ENCODE measurements around the gene ASTN2. TPM values are rescaled to one million over a fixed set of nuclear protein-coding genes. Genes with fewer than 3 reads are reported as not detected.

Gene ASTN2
- total RNA-seq, 1 donor from 2014 or later, result 12.2 TPM

- Histone ChIP-seq H3K27me3 (ENCODE audit: control insufficient read depth, insufficient read depth, low read length) (no peaks in the 10 kb centered on the region), H3K36me3 (ENCODE audit: control insufficient read depth, insufficient read depth, low read length) (no peaks in the 10 kb centered on the region), H3K4me3 (ENCODE audit: low read depth, low read length) (no peak overlapping the region)
- no peak for DNase-seq (ENCODE audit: low read depth)
- TF ChIP-seq, protein P1, sequence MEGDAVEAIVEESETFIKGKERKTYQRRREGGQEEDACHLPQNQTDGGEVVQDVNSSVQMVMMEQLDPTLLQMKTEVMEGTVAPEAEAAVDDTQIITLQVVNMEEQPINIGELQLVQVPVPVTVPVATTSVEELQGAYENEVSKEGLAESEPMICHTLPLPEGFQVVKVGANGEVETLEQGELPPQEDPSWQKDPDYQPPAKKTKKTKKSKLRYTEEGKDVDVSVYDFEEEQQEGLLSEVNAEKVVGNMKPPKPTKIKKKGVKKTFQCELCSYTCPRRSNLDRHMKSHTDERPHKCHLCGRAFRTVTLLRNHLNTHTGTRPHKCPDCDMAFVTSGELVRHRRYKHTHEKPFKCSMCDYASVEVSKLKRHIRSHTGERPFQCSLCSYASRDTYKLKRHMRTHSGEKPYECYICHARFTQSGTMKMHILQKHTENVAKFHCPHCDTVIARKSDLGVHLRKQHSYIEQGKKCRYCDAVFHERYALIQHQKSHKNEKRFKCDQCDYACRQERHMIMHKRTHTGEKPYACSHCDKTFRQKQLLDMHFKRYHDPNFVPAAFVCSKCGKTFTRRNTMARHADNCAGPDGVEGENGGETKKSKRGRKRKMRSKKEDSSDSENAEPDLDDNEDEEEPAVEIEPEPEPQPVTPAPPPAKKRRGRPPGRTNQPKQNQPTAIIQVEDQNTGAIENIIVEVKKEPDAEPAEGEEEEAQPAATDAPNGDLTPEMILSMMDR (IDR thresholded peaks at IDR 0.05; ENCODE audit: insufficient read depth, low read length, poor library complexity, severe bottlenecking), result no peak
Observed at GRCh38 chr9:116493183-116493860, 921.5 kb downstream of the ASTN2 start.

DNA sequence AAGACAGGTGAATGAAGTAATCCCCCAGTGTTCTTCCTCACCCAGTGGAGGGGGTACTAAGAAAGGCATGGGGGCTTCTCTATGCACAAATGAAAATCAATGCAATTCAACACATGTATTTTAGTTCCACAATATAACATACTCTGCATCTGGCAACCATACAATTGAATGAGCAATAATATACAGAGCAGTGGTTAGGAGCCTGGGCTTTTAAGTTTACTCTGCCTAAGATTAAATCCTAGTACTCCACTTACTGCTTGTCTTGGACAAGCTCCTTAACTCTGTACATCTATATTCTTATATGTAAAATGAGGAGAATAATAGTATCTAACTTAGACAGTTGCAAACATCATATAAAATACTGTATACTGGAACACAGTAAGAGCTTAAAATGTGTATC, 923.2 kb downstream of the ASTN2 start:
- no peak overlapping the region for H3K4me3 ChIP-seq (ENCODE audit: low read depth, low read length)
- DNase-seq (ENCODE audit: low read depth), result no peak
- no peaks in the 10 kb centered on the region for H3K27me3 ChIP-seq (ENCODE audit: control insufficient read depth, insufficient read depth, low read length)
- TF ChIP-seq, protein P1 (IDR thresholded peaks at IDR 0.05; ENCODE audit: insufficient read depth, low read length, poor library complexity, severe bottlenecking), result no peak
- no peaks in the 10 kb centered on the region for H3K36me3 ChIP-seq (ENCODE audit: control insufficient read depth, insufficient read depth, low read length)

DNA sequence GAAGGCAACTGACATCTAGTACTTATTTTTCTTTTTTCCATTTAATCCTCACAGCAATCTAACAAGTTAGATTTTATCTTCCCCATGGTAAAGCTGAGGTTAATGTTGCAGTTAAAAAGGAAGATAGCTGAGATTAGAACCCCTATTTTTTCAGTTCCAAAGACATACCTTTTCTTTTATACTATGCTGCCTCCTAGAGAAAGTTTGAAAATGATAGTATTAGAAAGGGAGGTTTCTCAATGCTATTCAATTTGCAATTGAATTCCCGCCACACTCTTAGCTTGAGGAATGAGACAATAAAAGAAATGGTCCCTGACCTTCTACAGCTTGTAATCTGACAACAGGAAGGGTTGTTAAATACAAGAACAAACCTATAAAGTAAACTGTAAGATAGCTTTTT, 923.6 kb downstream of the ASTN2 start:
- TF ChIP-seq, protein P1 (IDR thresholded peaks at IDR 0.05; ENCODE audit: insufficient read depth, low read length, poor library complexity, severe bottlenecking), result no peak
- no peaks in the 10 kb centered on the region for H3K27me3 ChIP-seq (ENCODE audit: control insufficient read depth, insufficient read depth, low read length)
- no peak overlapping the region for H3K4me3 ChIP-seq (ENCODE audit: low read depth, low read length)
- no peaks in the 10 kb centered on the region for H3K36me3 ChIP-seq (ENCODE audit: control insufficient read depth, insufficient read depth, low read length)
- DNase-seq (ENCODE audit: low read depth), result no peak

DNA sequence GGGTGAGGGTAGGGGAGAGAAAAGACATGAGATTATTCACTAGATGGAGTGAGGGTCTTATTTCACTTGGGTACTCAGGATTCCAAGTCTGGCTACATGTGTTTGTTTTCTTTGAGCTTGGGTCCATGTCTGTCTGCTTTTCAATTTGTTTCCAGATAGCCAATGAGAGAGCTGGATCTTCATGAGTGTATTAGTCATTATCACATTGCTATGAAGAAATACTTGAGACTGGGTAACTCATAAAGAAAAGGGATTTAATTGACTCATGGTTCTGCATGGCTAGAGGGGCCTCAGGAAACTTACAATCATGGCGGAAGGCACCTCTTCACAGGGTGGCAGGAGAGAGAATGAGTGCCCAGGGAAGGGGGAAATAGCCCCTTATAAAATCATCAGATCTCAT, 924.5 kb downstream of the ASTN2 start:
- H3K36me3 ChIP-seq (ENCODE audit: control insufficient read depth, insufficient read depth, low read length), result no peaks in the 10 kb centered on the region
- peak; percentile 18 for DNase-seq (ENCODE audit: low read depth)
- no peaks in the 10 kb centered on the region for H3K27me3 ChIP-seq (ENCODE audit: control insufficient read depth, insufficient read depth, low read length)
- H3K4me3 ChIP-seq (ENCODE audit: low read depth, low read length), result no peak overlapping the region
- TF ChIP-seq, protein P1 (IDR thresholded peaks at IDR 0.05; ENCODE audit: insufficient read depth, low read length, poor library complexity, severe bottlenecking), result no peak

GRCh38 chr9:116488373-116488772, 926.5 kb downstream of the ASTN2 start:
- DNase-seq (ENCODE audit: low read depth), result no peak
- no peak overlapping the region for H3K4me3 ChIP-seq (ENCODE audit: low read depth, low read length)

More at GRCh38 chr9:116488373-116488772, 926.5 kb downstream of the ASTN2 start:
- no peaks in the 10 kb centered on the region for H3K27me3 ChIP-seq (ENCODE audit: control insufficient read depth, insufficient read depth, low read length)
- no peaks in the 10 kb centered on the region for H3K36me3 ChIP-seq (ENCODE audit: control insufficient read depth, insufficient read depth, low read length)
- TF ChIP-seq, protein P1 (IDR thresholded peaks at IDR 0.05; ENCODE audit: insufficient read depth, low read length, poor library complexity, severe bottlenecking), result no peak
